DMS53 (cell line): ENCODE measurements around the gene MICA.
"Not testable (repeated sequence)": the region's sequence is repeated elsewhere in the genome, so short reads cannot be mapped to it uniquely, and the experiment has no call there.

Source experiments
- DNase-seq: peaks from one replicate; lab custom pipeline; 2025; lab: John Stamatoyannopoulos, UW

Gene MICA

DNA sequence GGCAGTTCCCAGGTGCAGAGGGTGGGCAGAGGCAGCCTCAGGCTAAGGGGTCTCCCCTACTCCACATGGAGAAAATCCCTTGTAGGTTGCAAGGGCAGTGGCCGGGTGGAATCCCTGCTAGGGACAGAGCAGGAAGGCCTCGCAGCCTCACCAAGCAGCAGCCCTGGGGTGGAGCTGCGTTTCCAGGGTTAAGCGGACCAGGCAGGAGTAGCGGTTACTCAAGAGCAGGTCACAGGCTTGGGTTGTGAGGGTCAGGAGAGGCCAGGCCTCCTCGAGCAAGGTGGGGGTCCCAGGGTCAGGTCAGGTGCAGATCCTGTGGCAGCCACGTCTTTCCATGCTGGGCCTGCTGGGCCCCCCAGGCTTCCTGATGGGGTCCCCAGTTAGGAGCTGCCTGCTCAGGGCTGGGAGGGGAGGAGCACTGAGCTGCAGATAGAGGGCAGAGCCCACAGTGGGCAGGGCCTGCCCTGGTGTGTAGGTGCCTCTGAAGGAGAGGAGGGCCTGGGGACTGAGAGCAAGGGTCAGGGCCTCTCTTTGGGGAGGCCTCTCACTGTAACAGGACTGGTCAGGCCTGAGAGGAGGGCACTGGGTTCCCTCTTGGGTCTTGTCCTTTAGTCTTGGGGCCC, 10.9 kb downstream of the MICA start:
- not testable (repeated sequence) for DNase-seq

DNA sequence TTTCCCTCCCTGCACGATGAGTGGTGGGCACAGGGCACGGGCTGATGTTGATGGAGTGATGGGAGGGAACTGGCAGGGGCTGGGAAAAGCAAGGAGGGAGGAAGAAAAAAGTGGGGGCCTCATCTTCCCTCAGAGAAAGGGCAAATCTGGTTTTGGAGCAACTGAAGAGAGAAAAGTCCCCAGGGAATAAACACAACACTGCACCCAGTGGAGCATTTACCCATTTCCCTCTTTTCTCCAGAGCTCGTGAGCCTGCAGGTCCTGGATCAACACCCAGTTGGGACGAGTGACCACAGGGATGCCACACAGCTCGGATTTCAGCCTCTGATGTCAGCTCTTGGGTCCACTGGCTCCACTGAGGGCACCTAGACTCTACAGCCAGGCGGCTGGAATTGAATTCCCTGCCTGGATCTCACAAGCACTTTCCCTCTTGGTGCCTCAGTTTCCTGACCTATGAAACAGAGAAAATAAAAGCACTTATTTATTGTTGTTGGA, 11.4 kb downstream of the MICA start:
- no peak for DNase-seq

DNA sequence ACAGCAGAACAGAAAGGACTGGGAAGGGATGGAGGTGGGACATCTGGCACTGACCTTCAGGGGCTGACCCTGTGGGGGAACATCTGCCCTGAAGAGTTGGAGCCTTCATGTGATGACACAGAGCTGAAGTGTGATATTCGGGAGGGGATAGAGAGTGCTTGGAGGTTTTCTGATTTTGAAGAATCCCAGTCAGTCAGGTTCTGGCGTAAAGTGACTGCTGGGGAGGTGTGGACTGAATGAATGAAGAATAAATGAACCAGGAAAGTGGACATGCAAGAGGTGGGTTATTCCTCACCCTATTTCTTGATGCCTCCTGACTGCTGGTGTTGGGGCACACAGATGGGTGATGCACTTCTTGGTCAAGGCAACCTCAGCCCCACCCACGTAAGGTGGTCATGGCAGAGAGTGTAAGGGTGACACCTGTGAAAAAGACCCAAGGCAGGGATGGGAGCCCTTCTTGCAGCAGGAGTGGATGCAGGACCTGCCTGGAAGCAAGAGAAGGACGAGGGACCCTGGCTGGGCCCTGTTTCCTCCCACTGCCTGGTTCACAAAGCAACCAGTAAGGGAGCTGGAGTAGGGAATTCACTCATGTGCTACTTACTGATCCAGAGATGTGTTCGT, 13.1 kb downstream of the MICA start:
- no peak for DNase-seq

DNA sequence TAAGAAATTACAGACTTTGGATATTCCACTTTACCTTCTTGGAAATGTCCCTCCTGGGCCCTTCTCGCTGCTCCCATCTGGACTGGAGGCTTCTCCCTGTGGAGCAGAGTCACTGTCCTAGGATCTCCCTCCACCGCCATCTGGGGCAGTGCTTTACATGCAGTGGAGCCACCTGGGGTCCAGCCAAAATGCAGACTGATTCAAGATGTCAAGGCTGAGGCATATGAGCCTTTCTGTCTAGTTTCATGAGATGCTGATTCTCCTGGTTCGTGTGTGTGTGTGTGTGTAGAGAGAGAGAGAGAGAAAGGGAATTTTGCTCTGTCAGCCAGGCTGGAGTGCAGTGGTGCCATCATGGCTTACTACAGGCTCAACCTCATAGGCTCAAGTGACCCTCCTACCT, 14.9 kb downstream of the MICA start:
- no peak for DNase-seq

DNA sequence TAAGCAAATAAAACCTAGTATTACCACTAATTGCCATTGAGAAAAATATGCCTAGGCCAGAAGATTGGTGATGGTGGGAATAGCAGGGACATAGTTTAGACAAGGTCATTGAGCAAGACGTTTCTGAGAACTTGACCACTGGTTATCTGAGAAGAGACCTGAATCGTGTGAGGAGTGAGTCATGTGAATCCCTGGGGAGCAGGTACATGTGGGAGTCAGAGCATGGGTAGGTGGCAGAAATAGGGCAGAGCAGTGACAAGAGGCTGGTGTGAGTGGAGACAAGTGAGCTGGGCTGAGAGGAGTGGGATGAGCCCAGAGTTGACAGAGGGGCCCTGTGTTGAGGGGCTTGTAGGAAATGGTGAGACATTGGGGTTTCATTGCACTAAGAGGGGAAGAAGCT, 16.4 kb downstream of the MICA start:
- no peak for DNase-seq

DNA sequence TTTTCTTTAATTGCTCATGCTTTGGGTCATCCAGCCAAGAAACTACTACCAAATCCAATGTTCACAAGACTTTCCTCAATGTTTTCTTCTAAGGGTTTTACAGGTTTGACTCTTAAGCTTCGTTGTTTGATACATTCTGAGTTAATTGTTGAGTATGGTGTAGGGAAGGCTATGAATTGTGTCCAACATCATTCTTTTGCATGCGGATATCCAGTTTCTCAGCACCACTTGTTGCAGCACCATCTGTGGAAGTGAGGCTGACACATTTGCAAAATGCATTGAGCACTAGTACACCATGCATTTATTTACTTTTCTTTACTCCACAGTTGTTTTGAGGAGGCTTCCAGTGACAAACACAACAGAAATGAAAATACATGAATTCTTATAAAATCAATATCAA, 17.2 kb downstream of the MICA start:
- DNase-seq: no peak

DNA sequence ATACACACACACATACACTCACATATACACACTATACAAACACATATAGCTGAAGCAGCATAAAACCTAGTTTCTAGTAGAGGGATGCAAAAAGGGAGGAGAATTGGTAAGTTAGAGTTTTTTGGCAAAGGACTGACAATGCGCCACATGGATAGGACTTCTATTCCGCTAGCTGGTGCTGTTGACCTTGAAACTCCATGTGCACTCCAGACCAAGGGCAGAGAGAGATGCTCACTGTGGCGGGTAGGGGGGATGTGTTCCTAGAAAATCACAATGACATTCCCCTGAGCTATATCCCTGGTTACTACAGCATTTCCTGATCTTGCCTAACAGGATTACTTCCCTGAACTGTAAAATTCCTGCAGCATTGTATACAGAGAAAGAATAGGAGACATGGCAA, 19.2 kb downstream of the MICA start:
- no peak for DNase-seq

DNA sequence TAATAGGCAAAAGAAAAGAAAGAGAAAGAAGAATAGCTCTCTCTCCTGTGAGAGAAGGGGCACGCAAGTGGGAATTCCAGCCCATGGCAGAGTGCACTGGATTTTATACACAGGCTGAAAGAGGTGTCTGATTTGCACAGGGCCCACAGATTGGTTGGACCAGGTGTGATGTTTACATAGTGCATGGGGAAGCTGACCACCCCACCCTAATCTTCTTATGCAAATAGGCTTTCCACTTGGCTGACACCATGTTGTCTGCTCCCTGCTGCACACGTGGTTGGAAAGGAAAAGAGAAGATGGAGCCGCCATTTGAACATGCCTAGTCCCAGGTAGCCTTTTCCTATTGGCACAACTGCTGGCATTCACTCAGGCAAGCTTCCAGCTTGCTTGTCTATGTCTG, 20.2 kb downstream of the MICA start:
- no peak for DNase-seq

DNA sequence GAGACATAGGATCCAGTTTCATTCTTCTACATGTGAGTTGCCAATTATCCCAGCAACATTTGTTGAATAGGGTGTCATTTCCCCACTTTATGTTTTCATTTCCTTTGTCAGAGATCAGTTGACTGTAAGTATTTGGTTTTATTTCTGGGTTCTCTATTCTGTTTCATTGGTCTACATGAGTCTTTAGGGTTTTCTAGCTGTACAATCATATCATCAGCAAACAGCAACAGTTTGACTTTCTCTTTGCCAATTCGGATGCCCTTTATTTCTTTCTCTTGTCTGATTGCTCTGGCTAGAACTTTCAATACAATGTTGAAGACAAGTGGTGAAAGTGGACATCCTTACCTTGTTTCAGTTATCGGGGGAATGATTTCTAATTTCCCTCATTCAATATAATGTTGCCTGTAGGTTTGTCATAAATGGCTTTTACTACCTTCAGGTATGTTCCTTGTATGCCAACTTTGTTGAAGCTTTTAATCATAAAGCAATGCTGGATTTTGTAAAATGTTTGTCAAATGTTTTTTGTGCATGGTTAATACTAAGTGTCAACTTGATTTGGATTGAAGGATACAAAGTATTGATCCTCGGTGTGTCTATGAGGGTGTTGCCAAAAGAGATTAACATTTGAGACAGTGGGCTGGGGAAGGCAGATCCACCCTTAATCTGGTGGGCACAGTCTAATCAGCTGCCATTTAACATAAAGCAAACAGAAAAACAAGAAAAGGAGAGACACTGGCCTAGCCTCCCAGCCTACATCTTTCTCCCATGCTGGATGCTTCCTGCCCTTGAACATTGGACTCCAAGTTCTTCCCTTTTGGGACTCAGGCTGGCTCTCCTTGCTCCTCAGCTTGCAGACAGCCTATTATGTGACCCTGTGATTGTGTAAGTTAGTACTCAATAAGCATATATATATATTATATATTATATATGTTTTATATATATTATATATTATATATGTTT, 23.3 kb downstream of the MICA start:
- DNase-seq: no peak

DNA sequence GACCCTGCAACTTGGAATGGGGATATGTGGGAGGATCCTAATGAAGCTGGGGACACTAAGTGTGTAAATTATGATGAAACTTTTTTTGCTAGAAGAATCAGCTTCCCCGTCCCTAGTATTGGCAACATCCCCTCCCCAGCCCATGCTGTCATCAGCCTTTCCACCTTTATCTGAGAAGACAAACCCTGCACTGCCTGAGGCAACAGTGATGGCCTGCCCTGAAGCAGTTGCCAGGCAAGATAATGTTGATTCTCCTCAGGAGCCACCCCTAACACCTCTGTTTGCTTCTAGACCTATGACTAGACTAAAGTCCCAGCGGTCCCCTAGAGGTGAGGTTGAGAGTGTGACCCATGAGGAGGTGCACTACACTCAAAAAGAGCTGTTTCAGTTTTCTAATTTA, 27.1 kb downstream of the MICA start:
- DNase-seq: peak; percentile 13

DNA sequence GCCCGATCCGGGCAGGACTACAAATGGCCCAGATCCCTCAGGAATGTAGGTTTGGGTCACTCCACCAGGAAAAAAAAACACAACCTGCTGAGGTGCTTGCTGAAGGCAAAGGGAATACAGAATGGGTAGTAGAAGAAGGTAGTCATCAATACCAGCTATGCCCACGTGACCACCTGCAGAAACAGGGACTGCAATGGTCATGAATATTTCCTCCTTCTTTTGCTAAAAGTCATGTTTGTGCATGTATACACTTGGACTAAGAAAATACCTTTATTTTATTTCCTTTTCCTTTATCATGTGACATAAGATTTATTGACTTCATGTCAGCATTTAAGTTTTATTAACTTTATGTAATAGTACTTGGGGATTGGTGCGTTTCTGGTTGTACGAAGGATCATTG, 31.7 kb downstream of the MICA start:
- DNase-seq: not testable (repeated sequence)

DNA sequence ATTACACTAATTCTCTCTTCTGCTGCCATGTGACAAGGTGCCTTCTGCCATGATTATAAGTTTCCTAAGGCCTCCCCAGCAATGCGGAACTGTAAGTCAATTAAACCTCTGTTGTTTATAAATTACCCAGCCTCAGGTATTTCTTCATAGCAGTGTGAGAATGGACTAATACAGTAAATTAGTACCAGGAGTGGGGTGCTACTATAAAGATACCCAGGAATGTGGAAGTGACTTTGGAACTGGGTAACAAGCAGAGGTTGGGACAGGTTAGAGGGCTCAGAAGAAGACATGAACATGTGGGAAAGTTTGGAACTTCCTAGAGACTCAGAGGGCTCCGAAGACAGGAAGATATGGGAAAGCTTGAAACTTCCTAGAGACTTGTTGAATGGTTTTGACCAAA, 34.8 kb downstream of the MICA start:
- no peak for DNase-seq

DNA sequence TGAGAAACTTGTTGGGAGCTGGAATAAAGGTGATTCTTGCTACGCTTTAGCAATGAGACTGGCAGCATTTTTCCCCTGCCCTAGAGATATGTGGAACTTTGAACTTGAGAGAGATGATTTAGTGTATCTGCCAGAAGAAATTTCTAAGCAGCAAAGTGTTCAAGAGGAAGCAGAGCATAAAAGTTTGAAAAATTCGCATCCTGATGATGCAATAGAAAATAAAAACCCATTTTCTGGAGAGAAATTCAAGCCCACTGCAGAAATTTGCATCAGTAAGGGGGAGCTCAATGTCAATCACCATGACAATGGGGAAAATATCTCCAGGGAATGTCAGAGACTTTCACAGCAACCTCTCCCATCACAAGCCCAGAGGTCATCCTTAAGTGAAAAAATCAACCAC, 35.3 kb downstream of the MICA start:
- DNase-seq: no peak

DNA sequence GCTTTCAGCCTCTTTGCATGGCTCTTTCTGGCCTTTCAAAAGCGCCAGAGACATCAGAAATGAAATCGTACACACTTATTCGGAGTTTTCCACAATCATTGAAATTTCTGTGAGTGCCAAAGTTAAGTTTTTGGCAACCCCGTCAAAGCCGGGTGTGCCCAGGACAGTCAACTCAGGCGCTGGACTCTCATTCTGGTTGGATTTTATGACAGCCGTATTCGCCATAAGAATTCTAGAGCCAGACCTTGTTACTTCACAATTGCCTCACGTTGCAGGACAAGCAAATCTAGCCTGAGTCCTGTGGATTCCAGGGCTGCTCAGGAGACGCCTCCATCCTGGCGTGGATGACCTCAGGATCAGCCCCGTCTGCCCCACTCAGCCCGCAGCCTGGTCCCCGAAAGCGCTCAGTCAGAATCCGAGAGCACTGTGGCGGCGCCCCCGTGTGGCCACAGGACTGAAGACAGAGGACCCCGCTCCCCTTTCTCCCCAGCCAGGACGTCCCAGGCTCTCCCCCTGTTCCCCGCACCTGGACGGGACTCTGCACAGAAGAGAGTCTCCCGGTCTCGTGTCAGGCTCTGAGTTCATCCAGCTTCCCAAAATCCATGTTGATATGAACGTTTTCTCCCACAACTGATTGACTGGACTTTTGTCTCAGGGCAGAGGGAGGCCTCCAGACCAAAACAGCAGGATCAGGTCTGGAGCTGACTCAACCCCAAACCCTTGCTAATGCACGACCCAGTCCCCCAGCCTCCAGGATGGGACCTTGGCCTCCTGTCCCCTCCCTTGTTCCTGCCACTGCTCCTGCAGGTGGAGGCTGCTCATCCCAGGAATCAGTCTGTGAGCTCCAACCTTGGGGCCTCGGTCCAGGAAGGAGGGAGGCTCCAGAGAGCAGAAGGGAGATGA, 38.2 kb downstream of the MICA start:
- DNase-seq: peak; percentile 81

DNA sequence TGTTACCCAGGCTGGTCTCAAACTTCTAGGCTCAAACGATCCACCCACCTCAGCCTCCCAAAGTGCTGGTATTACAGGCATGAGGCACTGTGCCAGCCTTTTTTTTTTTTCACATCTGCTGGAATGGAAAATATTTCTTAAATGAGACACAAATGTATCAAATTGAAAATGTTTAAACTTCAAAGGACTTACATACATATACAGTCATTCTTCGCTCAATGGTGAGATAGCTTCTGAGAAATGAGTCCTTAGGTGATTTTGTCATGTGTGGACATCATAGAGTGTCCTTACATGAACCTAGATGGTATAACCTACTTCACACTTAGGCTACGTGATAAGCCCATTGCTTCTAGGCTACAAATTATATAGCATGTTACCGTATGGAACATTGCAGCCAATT, 43.1 kb downstream of the MICA start:
- DNase-seq: no peak

DNA sequence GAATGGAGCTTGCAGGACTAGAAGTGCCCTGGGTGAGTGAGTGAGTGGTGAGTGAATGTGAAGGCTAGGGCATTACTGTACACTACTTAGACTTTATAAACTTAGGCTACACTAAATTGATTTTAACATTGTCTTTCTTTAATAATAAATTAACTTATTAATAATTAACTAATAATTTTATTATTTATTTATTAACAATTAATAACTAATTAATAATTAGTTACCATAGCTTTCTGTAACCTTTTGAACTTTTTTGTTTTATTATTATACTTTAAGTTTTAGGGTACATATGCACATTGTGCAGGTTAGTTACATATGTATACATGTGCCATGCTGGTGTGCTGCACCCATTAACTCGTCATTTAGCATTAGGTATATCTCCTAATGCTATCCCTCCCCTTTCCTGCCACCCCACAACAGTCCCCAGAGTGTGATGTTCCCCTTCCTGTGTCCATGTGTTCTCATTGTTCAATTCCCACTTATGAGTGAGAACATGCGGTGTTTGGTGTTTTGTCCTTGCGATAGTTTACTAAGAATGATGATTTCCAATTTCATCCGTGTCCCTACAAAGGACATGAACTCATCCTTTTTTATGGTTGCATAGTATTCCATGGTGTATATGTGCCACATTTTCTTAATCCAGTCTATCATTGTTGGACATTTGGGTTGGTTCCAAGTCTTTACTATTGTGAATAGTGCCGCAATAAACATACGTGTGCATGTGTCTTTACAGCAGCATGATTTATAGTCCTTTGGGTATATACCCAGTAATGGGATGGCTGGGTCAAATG, 43.8 kb downstream of the MICA start:
- DNase-seq: not testable (repeated sequence)

DNA sequence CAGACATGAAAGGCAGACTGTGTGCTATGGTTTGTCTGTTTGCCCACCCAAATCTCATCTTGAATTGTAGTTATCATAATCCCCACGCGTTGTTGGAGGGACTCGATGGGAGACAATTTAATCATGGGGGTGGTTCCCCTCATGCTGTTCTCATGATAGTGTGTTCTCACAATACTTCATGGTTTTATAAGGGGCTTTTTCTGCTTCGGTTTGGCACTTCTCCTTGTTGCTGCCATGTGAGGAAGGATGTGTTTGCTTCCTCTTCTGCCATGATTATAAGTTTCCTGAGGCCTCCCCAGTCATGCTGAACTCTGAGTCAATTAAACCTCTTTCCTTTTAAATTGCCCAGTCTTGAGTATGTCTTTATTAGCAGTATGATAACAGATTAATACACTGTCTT, 47.4 kb downstream of the MICA start:
- DNase-seq: no peak

DNA sequence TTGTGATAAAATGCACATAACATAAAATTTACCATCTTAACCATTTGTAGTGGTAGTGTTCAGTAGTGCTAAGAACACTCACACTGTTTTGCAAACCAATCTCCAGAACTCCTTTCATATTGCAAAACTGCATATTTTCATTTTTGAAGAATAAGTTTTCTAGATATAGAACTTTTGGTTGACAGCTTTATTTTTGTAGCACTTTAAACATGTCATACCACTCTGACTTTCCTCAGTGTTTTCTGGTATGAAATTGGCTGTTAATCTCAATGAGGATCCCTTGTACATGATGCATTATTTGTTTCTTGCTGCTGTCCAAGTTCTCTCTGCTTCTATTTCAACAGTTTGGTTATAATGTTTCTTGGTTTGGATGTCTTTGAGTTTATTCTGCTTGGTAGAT, 49.5 kb downstream of the MICA start:
- no peak for DNase-seq

DNA sequence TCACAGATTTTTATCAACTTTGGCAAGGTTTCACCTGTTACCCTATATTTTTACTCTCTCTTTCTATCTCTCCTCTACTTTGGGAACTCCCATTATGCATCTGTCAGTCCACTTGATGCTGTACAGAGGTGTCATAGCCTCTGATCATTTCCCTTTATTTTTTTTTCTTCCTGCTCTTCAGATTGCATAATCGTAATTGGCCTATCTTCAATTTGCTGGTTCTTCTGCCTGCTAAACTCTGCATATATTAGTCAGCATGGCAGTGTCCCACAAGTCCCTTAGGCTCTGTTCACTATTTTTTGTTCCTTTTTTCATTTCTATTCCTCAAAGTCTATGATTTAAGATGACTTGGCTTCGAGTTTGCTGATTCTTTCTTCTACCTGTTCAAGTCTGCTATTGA, 49.9 kb downstream of the MICA start:
- no peak for DNase-seq

DNA sequence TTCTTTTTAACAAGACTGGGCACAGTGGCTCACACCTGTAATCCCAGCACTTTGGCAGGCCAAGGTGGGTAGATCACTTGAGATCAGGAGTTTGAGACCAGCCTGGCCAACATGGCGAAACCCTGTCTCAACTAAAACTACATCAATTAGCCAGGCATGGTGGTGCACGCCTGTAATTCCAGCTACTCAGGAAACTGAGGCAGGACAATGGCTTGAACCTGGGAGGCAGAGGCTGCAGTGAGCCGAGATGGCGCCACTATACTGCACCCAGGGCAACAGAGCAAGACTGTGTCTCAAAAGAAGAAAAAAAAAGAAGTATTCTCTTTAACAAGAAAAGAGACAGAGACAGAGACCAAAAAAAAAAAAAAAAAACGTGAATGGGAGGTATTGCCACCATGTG, 56.5 kb downstream of the MICA start:
- DNase-seq: not testable (repeated sequence)
